HG03520 (cell line): Measurements from ENCODE around the gene NTN5.
"Not testable (repeated sequence)": the region's sequence is repeated elsewhere in the genome, so short reads cannot be mapped to it uniquely, and the experiment has no call there.

Experiments
- ATAC-seq: cut with Tn5 transposase; IDR thresholded peaks from one replicate; pipeline ENCODE4 v1.9.1; 2021; ENCODE audit warnings: mild to moderate bottlenecking, moderate library complexity; ENCODE audit not compliant: unreplicated experiment

NTN5 gene

GRCh38 chr19:48670699-48671445 lies 1.9 kb downstream of the NTN5 start:
- ATAC-seq: no peak

GRCh38 chr19:48669903-48670668 lies 2.7 kb downstream of the NTN5 start:
- no peak for ATAC-seq

DNA sequence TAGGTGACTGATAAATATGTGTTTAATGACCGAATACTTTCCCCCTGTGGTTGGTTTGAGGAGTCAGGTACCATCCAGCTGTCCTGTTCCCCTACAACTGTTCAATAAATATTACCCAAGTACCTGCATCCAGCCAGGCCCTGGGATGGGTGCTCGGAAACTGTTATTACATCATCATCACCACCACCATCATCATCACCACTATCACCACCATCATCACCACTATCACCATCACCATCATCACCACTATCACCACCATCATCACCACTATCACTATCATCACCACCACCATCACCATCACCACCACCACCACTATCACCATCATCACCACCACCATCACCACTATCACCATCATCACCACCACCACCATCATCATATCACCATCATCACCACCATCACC lies 4.1 kb downstream of the NTN5 start:
- no peak for ATAC-seq

DNA sequence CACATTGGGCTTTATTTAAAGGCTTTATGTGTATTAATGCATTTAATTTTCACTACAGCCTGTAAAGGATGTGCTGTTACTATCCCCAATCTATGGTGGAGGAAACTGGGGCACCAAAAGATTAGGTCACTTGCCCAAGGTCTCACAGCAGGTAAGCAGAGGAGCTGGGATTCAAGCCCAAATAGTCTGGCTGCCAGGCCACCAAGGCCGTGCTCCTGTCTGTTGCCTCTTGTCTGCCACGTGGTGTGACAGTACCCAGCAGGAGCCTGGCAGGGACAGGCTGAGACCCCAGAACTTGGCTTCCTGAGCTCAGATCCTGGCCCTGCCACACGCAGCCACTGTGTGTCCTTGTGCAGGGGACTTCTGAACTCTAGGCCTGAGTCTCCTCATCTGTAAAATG lies 4.5 kb downstream of the NTN5 start:
- ATAC-seq: no peak

GRCh38 chr19:48665786-48666185 lies 7.0 kb downstream of the NTN5 start:
- ATAC-seq: no peak

- ATAC-seq: no peak
These were observed 8.3 kb downstream of the NTN5 start for GRCh38 chr19:48664476-48664875.

- ATAC-seq: no peak
These were observed 9.2 kb downstream of the NTN5 start for GRCh38 chr19:48663667-48664066.

GRCh38 chr19:48661711-48662090 lies 11.1 kb downstream of the NTN5 start:
- ATAC-seq: no peak

DNA sequence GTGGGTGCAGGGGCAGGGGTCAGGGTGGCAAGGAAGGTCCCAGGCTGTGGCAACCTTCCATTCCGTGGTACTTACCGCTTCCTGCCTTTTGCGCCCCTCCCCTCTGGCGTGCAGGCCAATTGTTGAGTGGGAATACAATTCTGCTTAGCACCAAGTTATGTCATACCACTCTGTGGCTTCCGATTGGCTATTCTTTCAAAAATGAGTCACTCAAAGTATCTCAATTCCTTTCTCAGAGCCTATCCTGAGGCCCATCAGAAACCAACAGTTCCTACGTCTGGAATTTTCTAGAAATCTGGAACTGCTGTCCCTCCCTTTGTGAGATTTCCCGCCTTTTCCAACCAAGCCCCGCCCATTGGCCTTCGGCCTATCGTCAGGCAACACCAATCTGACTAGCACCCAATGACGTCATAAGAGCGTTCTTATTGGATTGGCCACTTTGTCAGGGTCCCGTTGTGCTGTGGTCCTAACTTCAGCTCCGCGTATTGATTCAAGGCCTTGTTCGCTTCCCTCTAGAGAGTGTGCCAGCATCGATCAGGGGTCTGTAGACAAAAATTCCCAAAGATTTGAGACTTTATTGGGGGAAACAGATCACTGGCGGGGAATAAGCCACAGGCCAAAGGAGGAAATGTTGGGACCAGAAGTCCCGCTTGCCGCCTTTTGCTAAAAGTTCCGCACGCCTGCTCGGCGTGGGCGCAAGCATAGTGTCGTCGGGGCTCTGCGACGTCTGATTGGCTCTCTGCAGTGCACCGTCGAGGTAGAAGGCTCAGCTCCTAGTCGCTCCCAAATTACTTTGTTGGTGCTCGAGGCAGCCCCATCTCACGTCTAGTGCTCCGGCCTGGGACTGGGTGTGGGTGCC lies 11.7 kb downstream of the NTN5 start:
- peak; percentile 56 for ATAC-seq

DNA sequence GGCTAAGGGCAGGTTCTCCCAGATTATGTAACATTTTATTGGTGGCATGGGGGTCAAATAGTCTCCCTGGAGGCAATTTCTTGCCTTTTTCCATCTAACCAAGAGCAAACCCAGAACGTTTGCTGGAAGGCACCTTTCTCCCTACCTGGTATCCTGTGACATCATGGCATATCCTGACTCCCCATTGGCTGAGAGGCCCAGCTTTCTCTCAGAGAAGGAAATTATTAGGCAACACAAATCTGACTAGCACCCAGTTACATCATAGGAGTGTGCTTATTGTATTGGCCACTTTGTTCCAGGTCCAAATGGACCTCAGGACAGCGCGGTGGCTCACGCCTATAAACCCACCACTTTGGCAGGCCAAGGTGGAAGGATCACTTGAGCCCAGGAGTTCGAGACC lies 13.0 kb downstream of the NTN5 start:
- no peak for ATAC-seq

DNA sequence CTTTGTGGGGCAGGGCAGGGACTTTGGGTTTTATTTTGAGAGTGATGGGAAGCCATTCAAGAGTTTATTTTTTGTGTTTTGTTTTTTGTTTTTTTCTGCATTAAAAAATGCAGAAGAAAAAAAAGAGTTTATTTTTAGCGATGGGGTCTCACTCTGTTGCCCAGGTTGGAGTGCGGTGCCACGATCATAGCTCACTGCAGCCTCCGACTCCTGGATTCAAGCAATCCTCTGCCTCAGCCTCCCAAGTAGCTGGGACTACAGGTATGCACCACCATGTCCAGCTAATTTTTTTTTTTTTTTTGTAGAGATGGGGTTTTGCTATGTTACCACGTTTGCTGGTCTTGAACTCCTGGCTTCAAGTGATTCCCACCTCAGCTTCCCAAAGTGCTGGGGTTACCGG lies 14.3 kb downstream of the NTN5 start:
- ATAC-seq: no peak

DNA sequence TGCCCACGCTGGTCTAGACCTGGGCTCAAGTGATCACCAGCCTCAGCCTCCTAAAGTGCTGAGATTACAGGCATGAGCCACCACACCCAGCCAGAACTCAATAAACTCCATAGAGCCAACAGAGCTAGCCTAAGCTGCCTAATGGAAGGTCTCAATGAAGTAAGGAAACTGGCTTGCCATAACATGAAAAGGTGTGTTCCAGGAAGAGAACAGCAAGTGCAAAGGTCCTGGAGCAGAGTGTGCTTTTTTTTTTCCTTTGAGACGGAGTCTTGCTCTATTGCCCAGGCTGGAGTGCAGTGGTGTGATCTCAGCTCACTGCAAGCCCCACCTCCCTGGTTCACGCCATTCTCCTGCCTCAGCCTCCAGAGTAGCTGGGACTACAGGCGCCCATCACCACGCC lies 15.0 kb downstream of the NTN5 start:
- not testable (repeated sequence) for ATAC-seq

- ATAC-seq: no peak
These were observed 15.9 kb downstream of the NTN5 start for GRCh38 chr19:48656840-48657474.

DNA sequence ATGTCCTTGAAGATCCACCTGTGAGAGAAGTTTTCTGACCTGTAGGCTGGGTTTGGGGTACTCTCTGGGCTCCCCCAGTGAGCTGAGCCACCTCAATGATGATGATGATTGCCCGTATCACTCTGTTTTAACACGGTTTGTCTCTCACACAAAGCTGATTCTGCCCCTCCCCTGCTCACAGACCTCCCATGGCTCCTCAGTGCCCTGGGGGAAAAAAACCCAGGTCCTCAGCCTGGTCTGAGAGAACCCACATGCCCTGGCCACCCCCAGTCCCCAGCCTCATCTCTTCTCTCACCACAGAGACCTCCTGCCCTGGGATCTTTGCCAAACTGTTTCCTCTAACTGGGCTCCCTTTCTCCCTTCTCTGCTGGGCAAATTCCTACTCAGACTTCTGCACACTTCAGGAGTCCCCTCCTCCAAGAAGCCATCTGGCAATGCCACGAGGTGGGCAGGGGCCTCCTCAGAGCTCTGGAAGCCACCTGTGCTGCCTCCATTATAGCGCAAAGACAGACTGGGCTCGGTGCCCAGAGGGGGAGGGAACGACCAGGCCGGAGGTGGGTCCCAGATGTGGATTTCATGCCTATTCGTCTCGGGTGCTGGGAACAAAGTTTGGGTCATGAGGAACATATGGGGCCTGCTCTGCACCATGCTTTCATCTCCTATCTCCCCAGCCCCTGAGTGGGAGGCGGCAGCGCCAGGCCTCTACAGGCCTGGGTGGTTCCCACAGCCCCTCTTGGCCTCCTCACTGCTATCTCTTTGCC lies 18.3 kb downstream of the NTN5 start:
- no peak for ATAC-seq

DNA sequence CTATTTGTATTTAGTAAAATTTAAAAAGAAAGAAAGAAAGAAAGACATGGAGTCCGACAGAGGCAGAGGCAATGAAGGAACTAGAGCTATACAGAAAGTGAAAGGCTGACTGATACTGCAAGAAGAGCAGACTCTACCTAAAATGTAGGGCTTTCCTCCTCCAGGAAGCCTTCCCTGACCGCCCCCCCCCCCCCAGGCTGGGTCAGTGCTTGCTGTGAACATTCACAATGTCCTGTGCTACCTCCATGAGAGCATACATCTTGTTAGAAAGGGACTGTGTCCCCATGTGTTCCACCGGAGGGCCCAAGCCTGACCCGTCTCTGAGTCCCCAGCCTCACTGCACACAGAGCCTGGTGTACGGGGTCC lies 21.2 kb downstream of the NTN5 start:
- no peak for ATAC-seq

DNA sequence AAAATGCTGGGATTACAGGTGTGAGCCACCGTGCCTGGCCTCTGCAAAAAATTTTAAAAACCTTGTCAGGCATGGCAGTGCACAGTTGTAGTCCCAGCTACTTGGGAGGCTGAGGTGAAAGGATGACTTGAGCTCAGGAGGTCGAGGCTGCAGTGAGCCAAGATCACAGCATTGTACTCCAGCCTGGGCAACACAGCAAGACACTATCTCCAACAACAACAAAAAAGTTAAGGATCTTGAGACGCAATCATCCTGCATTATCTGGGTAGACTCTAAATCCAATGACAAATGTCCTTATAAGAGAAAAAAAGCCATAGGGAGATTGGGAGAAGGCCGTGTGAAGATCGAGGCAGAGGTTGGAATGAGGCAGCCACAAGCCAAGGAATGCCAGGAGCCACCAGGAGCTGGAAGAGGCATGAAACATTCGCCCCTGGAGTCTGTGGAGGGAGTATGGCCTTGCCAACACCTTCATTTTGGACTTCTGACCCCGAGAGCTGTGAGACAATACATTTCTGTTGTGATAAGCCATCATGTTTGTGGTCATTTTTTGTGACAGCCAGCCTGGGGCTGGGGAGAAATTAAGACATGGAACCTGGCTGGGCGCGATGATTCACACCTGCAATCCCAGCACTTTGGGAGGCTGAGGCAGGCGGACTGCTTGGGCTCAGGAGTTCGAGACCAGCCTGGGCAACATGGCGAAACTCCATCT lies 21.7 kb downstream of the NTN5 start:
- no peak for ATAC-seq

DNA sequence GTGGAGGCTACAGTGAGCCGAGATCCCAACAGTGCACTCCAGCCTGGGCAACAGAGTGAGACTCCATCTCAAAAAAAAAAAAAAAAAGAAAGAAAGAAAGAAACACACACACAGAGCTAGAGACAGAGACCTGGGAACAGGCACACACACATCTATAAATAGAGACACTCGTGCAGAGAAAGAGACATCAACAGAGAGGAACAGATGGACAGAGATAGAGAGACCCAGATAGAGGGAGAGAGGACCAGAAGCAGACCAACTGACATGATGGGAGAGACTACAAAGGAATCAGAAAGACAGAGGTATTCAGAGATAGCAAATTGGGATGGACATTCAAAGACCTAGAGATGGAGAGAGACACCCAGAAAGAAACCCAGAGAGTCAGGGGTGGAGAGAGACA lies 24.7 kb downstream of the NTN5 start:
- no peak for ATAC-seq

GRCh38 chr19:48646722-48647216 lies 26.0 kb downstream of the NTN5 start:
- no peak for ATAC-seq

GRCh38 chr19:48646001-48646721 lies 26.7 kb downstream of the NTN5 start, which contains the start of gene CA11:
TSS of gene CA11 (minus strand) at chr19:48646187. CDS start at chr19:48645632, 555 bp downstream.
- peak; percentile 59 for ATAC-seq
